K562 (cell line): Measurements from ENCODE around the gene MX1. TPM values are rescaled to one million over a fixed set of nuclear protein-coding genes. Genes with fewer than 3 reads are reported as not detected.

ENCODE experiments used
- ATAC-seq: fragments of 200-7000 bp; cut with Tn5 transposase; 3 replicates; pipeline ENCODE4 v1.9.1; 2020; ENCODE audit warnings: moderate library complexity
- BruUV-seq: library from RNA; stranded (reverse); fragments of 400-500 nt; replicated peaks from 2 replicates; lab custom pipeline; 2021; lab: Mats Ljungman, UMichigan
- CTCF ChIA-PET: fragments of 300-600 bp; formaldehyde crosslinking; extraction: SDS; loops from one replicate; lab custom pipeline; 2021; ENCODE audit warnings: low intra/inter-chr PET ratio; lab: Yijun Ruan, JAX
- POLR2A ChIA-PET: fragments of 300-600, 350-650 bp; sonication (Branson Sonifier 250); formaldehyde crosslinking; extraction: SDS; loops from one replicate; lab custom pipeline; 2021; ENCODE audit warnings: antibody characterized with exemption, inconsistent platforms; lab: Yijun Ruan, JAX
- DNase-seq, 4 experiments: peaks; one replicate each; pipeline versions ENCODE4 v3.0.0 to v3.0.0-alpha.2; 2011 to 2018; ENCODE audit warnings: low spot score in 3 of 4, mixed read lengths in 3 of 4; ENCODE audit errors: extremely low read depth in 1 of 4
- FAIRE-seq: peaks from 2 replicates; lab custom pipeline; 2011; peaks lifted over from hg19 to GRCh38; lab: Jason Lieb, UNC
- H2AFZ ChIP-seq: 2 replicates; pipeline ENCODE4 v1.6.0; 2011; ENCODE audit warnings: low read depth, low read length, control low read depth, inconsistent platforms
- H3K27ac ChIP-seq: fragments of 200-600 bp; 3 replicates; pipeline ENCODE4 v1.8.0; 2011; ENCODE audit warnings: low read depth, mild to moderate bottlenecking, control low read depth, inconsistent platforms, low read length, moderate library complexity, mixed read lengths; ENCODE audit errors: extremely low read depth
- H3K27me3 ChIP-seq, 2 experiments: fragments of 300-600 bp in 1 of 2; 2 replicates in 1 of 2; 3 replicates in 1 of 2; pipeline versions ENCODE4 v1.6.0 to v1.8.0; 2011; ENCODE audit warnings: inconsistent platforms in 2 of 2, low read length in 2 of 2, mild to moderate bottlenecking in 1 of 2, mixed read lengths in 1 of 2, moderate library complexity in 1 of 2; ENCODE audit not compliant: control insufficient read depth in 2 of 2, insufficient read depth in 2 of 2
- H3K36me3 ChIP-seq: fragments of 300-600 bp; 3 replicates; pipeline ENCODE4 v1.8.0; 2011; ENCODE audit warnings: mild to moderate bottlenecking, low read length, inconsistent platforms; ENCODE audit not compliant: control insufficient read depth, insufficient read depth
- H3K4me1 ChIP-seq, 2 experiments: fragments of 200-600 bp in 1 of 2; replicated peaks in 1 of 2; 2 replicates in 1 of 2; 3 replicates in 1 of 2; pipeline versions ENCODE4 v1.5.1 to v1.8.0; 2011; ENCODE audit warnings: inconsistent platforms in 2 of 2, low read length in 2 of 2, mild to moderate bottlenecking in 1 of 2, mixed read lengths in 1 of 2, moderate library complexity in 1 of 2; ENCODE audit not compliant: control insufficient read depth in 2 of 2, insufficient read depth in 2 of 2
- H3K4me2 ChIP-seq: 2 replicates; pipeline ENCODE4 v1.6.1; 2011; ENCODE audit warnings: low read length, control low read depth, inconsistent platforms, mixed read lengths; ENCODE audit not compliant: insufficient read depth
- H3K4me3 ChIP-seq: fragments of 200-600 bp; sonication (generic), shearing (Covaris generic); 2 replicates; pipeline ENCODE4 v1.5.1; 2016; ENCODE audit warnings: control low read depth, inconsistent platforms
- H3K79me2 ChIP-seq: fragments of 200-600 bp; 3 replicates; pipeline ENCODE4 v1.8.0; 2011; ENCODE audit warnings: low read length, inconsistent platforms; ENCODE audit not compliant: control insufficient read depth, insufficient read depth
- H3K9ac ChIP-seq, 2 experiments: 2 replicates each; pipeline versions ENCODE4 v1.6.0 to v1.6.1; 2011; ENCODE audit warnings: low read depth in 2 of 2, low read length in 2 of 2, control low read depth in 1 of 2, inconsistent platforms in 1 of 2, mild to moderate bottlenecking in 1 of 2, mixed read lengths in 1 of 2; ENCODE audit not compliant: insufficient read depth in 1 of 2
- H3K9me1 ChIP-seq: one replicate; pipeline ENCODE4 v1.6.0; 2011; ENCODE audit warnings: inconsistent platforms, mild to moderate bottlenecking, low read length, moderate library complexity; ENCODE audit not compliant: control insufficient read depth, insufficient read depth
- H3K9me3 ChIP-seq: replicated peaks from 2 replicates; pipeline ENCODE4 v1.5.1; 2011; ENCODE audit warnings: low read depth, low read length, inconsistent platforms; ENCODE audit not compliant: control insufficient read depth, insufficient read depth
- H4K20me1 ChIP-seq: replicated peaks from 2 replicates; pipeline ENCODE4 v1.6.1; 2011; ENCODE audit warnings: low read length, inconsistent platforms, mixed read lengths; ENCODE audit not compliant: control insufficient read depth, insufficient read depth
- CAMTA2 ChIP-seq: fragments of 250-450 bp; sonication (Bioruptor Pico); conservative IDR thresholded peaks from 2 replicates; pipeline ENCODE4 v1.5.1; 2022
- FOXP4 ChIP-seq: sonication (generic); formaldehyde crosslinking; IDR thresholded peaks from 2 replicates; pipeline ENCODE4 v1.8.0; 2022; ENCODE audit warnings: mild to moderate bottlenecking, missing genetic modification reagents, borderline replicate concordance
- HCFC1 ChIP-seq: IDR thresholded peaks from 2 replicates; pipeline ENCODE4 v1.6.1; 2012; ENCODE audit warnings: low read depth, low read length, improper control_type of control experiment
- HES1 ChIP-seq: fragments of 450-650 bp; IDR thresholded peaks from 2 replicates; pipeline ENCODE4 v1.6.1; 2016; ENCODE audit warnings: low read depth, mild to moderate bottlenecking, moderate library complexity
- POU5F1 ChIP-seq: fragments of 150-350 bp; IDR thresholded peaks from 2 replicates; pipeline ENCODE4 v1.6.1; 2014; ENCODE audit warnings: borderline replicate concordance, low read length, low read depth, mild to moderate bottlenecking; ENCODE audit not compliant: partially characterized antibody
- PYGO2 ChIP-seq: fragments of 450-650 bp; IDR thresholded peaks from 2 replicates; pipeline ENCODE4 v1.6.1; 2016; ENCODE audit warnings: mild to moderate bottlenecking, missing genetic modification characterization, moderate library complexity, missing compliant biosample characterization
- RFX1 ChIP-seq: fragments of 450-650 bp; IDR thresholded peaks from 2 replicates; pipeline ENCODE4 v1.6.1; 2016; ENCODE audit warnings: mild to moderate bottlenecking, moderate library complexity
- ZNF175 ChIP-seq: fragments of 200-800 bp; sonication (Bioruptor generic); IDR thresholded peaks from 2 replicates; pipeline ENCODE4 v1.6.1; 2016; ENCODE audit warnings: low read depth, mild to moderate bottlenecking, missing genetic modification characterization, missing compliant biosample characterization
- ZNF449 ChIP-seq: fragments of 250-450 bp; sonication (Bioruptor Pico); IDR thresholded peaks from 2 replicates; pipeline ENCODE4 v1.8.0; 2022; ENCODE audit warnings: moderate library complexity, mild to moderate bottlenecking, inconsistent platforms
- ZNF639 ChIP-seq, 2 experiments: fragments of 200-800 bp in 1 of 2; sonication (Bioruptor generic) in 1 of 2; sonication (generic) in 1 of 2; formaldehyde crosslinking in 1 of 2; IDR thresholded peaks in 1 of 2; conservative IDR thresholded peaks in 1 of 2; 2 replicates each; pipeline versions ENCODE4 v1.5.0 to v1.6.1; 2016 to 2020; ENCODE audit warnings: missing compliant biosample characterization in 1 of 2, missing genetic modification characterization in 1 of 2, missing genetic modification reagents in 1 of 2
- WGBS: fragments of 100-300 bp; shearing (Covaris generic); methylation state at CpG from one replicate; pipeline ENCODE4 v1.1.6; 2016; ENCODE audit warnings: low coverage, mixed read lengths; ENCODE audit not compliant: insufficient coverage; ENCODE audit errors: missing lambda C conversion rate; 5-methylcytosine and 5-hydroxymethylcytosine counted together
- in situ Hi-C: fragments of 300-500 bp; cut with MboI; formaldehyde crosslinking; loops from 4 replicates; pipeline ENCODE4 v1.15.0; 2018; ENCODE audit warnings: inconsistent platforms, mixed read lengths
- intact Hi-C: fragments of 100-400 bp; cut with micrococcal nuclease; formaldehyde crosslinking; loops from 2 replicates; pipeline ENCODE4 v1.14.2; 2022
- polyA plus RNA-seq, 8 experiments: library from polyadenylated mRNA; depleted of rRNA in 4 of 8; stranded (reverse) in 5 of 8; unstranded in 3 of 8; fragments of >200 nt; fragmentation: Nextera tagmentation in 2 of 8; fragmentation: Illumina TruSeq in 1 of 8; extraction: Ambion mirVana in 2 of 8; extraction: Trizol in 1 of 8; gene quantifications; 2 replicates each; pipeline versions ENCODE4 v1.2.1 to v1.2.3, GENCODE V29; 2011 to 2014; ENCODE audit warnings: inconsistent platforms in 1 of 8, missing spikeins in 1 of 8
- total RNA-seq, 7 experiments: library from RNA; depleted of rRNA in 6 of 7; stranded (reverse); fragments of >200 nt in 6 of 7; fragmentation: Illumina TruSeq in 2 of 7; extraction: Trizol in 2 of 7; gene quantifications; 2 replicates each; pipeline versions ENCODE4 v1.2.1 to v1.2.3, GENCODE V29; 2011 to 2021; ENCODE audit warnings: low replicate concordance in 1 of 7

MX1 gene
- total and polyA plus RNA-seq, 9 of the 15 experiments (the other 6 are each of a cell fraction or from before 2014, with no cell fraction given), result 0.07 to 0.51 (median 0.21) TPM; not detected in 5

GRCh38 chr21:41387824-41388223 is 38.2 kb upstream of the MX1 start (continued):
- TF ChIP-seq HES1 (no peak), ZNF175 (CRISPR knock-in tag) (no peak)

GRCh38 chr21:41388259-41388658 is 37.8 kb upstream of the MX1 start:
- H3K9me1 ChIP-seq, result no peaks in the 10 kb centered on the region
- H3K27ac ChIP-seq, result no peak overlapping the region
- H2AFZ ChIP-seq, result no peak overlapping the region
- H3K4me2 ChIP-seq, result no peak overlapping the region
- BruUV-seq, result no TSS peak
- H4K20me1 ChIP-seq, result no peaks in the 10 kb centered on the region
- DNase-seq (no peak), FAIRE-seq (no peak), ATAC-seq (no peak)
- H3K9me3 ChIP-seq, result no peaks in the 10 kb centered on the region
- ChIA-PET CTCF (no interaction called here), POLR2A (interaction anchor here (0.7 kb wide), 1 partner anchor 824 kb away, joined by 3 read pairs; no protein-coding TSS in a partner anchor)
- WGBS, result 2% methylated on average over 14 of the region's 14 CpGs
- H3K4me1 ChIP-seq, result no peaks in the 10 kb centered on the region
- in situ Hi-C loops, result no loop called here
- peaks cover 12 to 32% of the 10 kb centered on the region in 2 experiments for H3K27me3 ChIP-seq
- no peak overlapping the region for H3K4me3 ChIP-seq
- intact Hi-C loops, result no loop called here
- no peaks in the 10 kb centered on the region for H3K79me2 ChIP-seq
- H3K36me3 ChIP-seq, result no peaks in the 10 kb centered on the region
- H3K9ac ChIP-seq, result no peak overlapping the region; a peak in 1 of 4 replicates
- TF ChIP-seq HCFC1, result no peak
- TF ChIP-seq FOXP4, result no peak
- no peak for TF ChIP-seq ZNF449
- no peak for TF ChIP-seq PYGO2 (tag)
- no peak for TF ChIP-seq ZNF639 (CRISPR knock-in tag; conservative IDR thresholded peaks at IDR 0.05 in 1 of 2, IDR thresholded peaks at IDR 0.05 in 1 of 2)
- TF ChIP-seq POU5F1, result no peak
- no peak for TF ChIP-seq CAMTA2 (CRISPR knock-in tag)
- TF ChIP-seq RFX1, result no peak
